Stimulated activated CD8-positive, alpha-beta memory T cell treated with anti-CD3 and anti-CD28 coated beads, Interleukin-7, amount 100 ng/mL, for 24 hours (primary cell): Measurements from ENCODE around the gene ZMYND10.

ENCODE experiments used
- DNase-seq: peaks from one replicate; pipeline ENCODE4 v3.0.0-alpha.2; 2020; ENCODE audit warnings: low read depth

ZMYND10 gene

DNA sequence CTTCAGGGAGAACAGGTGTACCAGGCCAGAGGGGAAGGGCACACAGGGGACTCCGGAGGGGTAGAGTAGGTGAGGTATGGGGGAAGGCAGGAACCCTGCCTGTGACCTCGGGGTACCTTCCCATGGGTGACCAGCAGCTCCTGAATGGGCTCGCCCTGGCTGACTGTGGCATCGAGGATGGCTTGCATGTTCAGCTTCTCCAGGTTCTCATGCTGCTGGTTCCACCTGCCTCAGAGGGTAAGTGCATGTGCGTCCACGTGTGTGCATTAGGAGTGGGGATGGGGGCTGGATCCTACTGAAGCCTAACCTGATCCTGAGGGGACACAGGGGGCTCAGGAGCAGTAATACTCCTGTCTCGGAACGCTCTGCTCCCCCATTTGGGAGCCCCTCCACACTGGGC, 524 bp downstream of the ZMYND10 start:
- no peak for DNase-seq

DNA sequence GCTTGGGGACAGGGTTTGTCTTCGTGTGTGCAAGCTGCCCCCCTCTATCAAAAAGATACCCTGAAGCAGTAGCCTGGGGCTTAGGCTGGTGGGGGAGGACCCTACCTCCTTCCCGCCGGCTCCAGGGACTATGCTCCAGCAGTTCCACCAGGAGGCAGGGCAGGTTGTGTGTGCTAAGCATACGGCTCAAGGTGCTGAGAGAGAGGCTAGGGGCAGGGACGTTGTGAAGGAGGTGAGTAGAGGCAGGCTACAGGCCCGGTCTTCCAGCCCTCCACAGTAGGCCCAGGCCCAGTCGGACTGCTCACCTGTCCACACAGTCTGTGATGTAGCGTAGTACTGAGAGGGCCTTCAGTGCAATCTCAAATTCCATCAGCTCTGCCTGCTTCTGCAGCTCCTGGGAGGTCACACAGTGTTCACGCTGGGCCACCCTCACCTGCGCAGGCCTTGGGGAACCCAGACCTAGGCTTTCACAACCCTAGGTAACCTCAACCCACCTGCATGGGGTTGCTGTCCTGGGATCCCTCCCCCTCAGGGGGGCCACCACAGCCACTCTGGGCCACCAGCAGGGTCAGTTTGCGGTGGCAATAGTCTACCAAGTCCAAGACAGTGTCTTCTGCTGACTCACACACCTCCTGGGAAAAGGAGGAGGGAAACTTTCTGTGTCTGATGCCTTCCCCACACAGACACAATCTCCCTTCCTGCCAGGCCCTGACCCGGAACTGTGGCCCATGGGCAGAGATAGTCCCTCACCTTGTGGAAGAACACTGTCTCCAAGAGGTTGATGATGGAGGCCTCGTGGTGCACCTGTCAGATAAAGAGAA, 2.5 kb downstream of the ZMYND10 start:
- DNase-seq: no peak

GRCh38 chr3:50341996-50342650, 3.4 kb downstream of the ZMYND10 start:
- no peak for DNase-seq

GRCh38 chr3:50341537-50341936, 4.0 kb downstream of the ZMYND10 start:
- DNase-seq: no peak

DNA sequence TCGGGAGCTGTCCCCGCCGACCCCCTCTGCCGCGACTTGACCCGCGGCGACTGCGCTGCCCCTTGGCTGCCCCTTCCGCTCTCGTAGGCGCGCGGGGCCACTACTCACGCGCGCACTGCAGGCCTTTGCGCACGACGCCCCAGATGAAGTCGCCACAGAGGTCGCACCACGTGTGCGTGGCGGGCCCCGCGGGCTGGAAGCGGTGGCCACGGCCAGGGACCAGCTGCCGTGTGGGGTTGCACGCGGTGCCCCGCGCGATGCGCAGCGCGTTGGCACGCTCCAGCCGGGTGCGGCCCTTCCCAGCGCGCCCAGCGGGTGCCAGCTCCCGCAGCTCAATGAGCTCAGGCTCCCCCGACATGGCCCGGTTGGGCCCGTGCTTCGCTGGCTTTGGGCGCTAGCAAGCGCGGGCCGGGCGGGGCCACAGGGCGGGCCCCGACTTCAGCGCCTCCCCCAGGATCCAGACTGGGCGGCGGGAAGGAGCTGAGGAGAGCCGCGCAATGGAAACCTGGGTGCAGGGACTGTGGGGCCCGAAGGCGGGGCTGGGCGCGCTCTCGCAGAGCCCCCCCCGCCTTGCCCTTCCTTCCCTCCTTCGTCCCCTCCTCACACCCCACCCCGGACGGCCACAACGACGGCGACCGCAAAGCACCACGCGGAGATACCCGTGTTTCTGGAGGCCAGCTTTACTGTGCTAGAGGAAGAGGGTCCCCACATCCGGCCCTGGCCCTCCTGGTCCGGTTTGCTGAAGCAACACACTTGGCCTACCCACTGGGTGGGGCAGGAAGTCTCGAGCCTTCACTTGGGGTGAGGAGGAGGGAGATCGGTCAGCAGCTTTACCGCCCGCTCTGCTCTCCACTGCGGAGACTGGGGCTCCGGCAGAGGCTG, 4.8 kb downstream of the ZMYND10 start, which contains the start of gene RASSF1:
Gene RASSF1 (minus strand): TSS at position 389 of the 882 bp plus-strand sequence. CDS start 31 bp downstream, at position 358.
- DNase-seq: peak; percentile 38

DNA sequence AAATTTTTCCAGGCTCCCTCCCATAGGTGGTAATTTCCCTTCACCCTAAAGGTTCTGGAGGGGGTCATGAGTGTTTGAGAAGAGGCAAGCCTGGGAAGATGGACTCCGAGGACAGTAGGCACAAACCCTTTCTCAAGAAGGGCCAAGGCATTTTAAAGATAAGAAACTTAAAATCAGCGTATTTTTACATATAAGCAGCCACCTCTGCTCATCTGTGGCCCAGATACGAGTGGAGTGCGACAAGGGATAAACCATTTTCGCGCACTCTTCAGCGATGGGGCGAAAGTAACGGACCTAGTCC, 5.4 kb downstream of the ZMYND10 start:
- no peak for DNase-seq

GRCh38 chr3:50339485-50340146, 5.9 kb downstream of the ZMYND10 start:
- DNase-seq: no peak

DNA sequence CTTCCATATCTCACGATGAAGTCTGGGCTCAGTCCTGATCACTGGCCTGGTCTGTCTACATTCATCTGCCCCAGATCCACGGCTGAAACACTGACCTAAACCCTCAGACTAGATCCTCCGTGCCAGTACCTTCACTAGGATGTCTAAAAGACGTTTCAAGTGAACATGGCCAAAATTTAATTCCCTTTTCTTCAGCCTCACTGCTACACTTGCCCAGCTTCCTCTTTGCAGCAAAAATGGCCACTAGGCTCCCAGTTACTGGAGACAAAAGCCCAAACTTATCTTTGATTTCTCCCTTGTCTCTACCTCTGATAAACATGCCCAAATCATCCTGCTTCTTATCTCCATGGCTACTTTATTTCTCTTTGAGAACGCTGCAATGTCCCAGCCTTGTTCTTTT, 6.6 kb downstream of the ZMYND10 start:
- no peak for DNase-seq

DNA sequence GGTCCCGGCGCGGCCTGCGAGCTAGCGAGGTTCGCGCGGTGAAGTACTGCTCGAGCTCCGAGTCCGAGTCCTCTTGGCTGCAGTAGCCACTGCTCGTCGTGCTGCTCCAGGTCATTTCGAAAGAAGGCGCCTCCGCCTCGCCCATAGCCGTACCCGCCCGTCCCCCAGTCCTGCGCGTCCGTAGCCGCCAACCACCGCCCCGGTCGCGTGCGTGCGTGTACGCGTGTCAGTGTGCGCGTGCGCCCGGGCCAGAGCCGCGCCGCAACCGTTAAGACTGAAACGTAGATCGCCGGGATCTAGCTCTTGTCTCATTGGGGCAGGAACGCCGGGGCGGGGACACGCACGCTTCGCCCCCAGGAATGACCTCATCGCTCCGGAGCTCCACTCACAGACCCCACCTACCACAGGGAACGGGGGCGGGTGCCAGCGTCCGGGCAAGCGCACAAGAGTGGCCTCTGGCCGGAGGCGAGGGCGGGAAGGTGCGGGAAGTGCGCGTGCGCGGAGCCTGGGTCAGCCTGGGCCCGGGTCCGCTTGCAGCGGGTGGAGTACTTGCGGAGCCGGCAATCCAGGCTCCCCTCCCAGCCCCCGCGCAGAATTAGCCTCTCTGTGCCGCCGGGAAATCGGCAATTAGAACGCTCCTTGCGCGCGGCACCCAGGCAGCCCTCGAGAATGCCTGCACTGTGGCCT, 8.2 kb downstream of the ZMYND10 start:
- DNase-seq: peak; percentile 94

DNA sequence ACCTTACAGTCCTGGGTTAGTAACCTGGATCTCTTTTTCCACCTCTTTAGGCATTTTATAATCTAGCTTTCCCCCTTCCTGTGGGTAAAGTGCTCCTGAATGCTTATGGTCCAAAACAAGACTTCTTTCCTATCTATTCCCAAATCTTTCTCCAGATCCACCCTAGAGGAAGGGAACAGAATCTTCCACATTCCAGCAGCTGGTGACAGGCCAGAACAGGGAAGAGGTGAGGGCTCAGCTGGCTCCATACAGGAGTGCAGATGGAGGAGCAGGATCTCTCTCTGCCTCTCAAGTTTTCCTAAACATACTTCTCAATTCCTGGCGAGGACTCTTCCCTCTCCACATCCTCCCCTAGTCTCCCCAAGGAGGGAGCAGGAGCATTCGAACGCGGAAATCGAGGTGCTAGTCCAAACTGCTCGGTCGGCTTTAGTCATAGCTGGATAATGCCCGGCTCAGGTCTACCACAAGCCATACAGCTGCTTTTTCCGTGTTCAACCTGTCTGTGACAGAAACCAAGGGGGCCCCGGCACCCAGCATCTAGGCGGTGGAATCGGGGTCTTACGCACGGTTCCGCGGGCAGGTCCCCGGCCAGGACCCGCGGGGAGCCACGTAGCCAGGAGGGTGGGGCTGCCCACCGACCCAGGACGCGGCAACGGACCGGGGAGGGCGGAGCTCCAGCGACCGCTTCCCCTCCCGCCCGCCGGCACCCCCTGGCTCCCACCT, 8.9 kb downstream of the ZMYND10 start:
- DNase-seq: no peak

DNA sequence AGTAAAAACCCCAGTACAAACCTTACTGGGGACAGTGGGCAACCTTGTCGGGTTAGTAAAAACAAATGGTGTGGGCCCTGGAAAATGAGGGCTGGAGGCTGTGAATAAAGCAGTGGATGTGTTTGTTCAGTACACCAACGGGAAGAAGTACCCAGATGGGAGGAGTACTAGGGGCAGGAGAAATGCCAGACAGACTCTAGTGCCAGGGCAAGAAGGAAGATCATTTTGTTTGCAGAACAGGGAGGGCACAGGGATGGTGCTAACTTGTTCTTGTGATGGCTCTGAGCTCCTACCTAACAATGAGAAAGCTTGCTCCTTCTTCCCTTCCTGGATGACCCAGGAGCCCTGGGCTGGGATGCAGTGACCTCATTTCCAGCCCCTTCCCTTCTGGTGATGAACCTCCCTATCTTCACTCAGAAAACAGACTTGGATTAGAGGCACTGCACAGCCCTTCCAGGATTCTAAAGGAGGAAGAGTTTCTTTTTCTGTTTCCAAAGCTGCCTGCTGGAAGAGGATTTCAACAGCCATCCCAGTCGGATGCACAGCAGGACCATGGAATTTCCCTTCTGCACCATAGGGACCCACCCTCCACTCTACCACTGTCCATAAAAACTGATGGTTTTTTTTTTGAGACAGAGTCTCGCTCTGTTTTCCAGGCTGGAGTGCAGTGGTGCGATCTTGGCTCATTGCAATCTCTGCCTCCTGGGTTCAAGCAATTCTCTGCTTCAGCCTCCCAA, 11.0 kb downstream of the ZMYND10 start:
- no peak for DNase-seq

GRCh38 chr3:50333744-50334328, 11.7 kb downstream of the ZMYND10 start:
- DNase-seq: no peak

DNA sequence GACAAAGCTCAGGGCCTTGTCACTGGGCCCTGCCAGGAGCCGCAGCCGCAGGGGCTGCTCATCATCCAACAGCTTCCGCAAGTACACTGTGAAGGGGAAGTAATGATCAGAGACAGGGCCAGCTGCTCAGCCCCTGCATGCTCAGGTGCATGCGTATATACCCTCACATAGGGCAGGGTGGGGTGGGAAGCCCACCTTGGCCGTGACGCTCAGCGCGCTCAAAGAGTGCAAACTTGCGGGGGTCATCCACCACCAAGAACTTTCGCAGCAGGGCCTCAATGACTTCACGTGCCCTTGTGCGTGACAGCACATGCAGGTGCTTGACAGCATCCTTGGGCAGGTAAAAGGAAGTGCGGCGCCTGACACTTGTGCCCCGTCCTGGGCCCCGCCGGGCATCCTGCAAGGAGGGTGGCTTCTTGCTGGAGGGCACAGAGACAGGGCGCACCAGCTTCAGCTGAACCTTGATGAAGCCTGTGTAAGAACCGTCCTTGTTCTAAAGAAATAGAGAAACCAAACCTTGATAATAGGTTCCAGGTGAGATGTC, 14.1 kb downstream of the ZMYND10 start:
- no peak for DNase-seq

- DNase-seq: no peak
Observed at GRCh38 chr3:50330330-50330729, 15.2 kb downstream of the ZMYND10 start.

GRCh38 chr3:50327943-50328691, 17.4 kb downstream of the ZMYND10 start, which contains the start of gene TUSC2:
Gene TUSC2, minus strand, starts transcription at chr3:50328223. Its CDS starts 124 bp downstream, at chr3:50328099.
- DNase-seq: peak; percentile 92

DNA sequence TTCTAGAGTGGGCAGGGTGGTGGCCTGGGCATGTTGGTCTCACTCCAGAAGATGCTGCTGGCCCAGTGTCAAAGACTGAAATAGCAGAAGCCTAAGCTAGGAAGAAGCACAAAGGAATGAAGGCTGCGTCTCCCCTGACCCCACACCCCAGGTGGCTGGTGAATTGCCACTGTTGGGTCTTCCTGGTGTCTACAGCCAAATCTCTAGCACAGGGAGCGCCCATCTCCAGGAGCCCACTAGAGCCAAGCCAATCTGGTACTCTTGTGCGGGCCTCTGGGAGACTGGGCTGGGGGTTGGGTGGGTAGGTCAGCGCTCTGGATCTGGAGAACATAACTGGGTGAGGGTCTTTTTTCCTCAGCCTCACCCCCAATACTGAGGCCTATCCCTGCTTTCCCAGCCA, 18.4 kb downstream of the ZMYND10 start:
- no peak for DNase-seq

DNA sequence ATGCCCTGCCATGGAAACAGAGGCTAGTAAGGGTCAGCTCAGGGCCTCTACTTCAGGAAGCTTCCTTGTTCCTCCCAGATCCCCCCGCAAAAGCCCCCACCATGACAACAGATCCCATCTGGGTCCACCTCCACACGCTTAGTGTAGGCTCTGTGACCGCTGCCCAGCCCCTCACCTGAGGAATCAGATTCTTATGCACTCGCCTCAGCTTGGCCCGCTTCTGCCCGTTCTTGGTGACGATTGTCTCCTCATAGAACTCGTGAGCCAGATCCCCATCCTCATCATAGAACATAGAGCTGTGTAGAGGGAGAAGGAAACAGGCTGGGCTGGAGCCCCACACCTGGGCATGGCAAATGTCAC, 19.4 kb downstream of the ZMYND10 start:
- no peak for DNase-seq

DNA sequence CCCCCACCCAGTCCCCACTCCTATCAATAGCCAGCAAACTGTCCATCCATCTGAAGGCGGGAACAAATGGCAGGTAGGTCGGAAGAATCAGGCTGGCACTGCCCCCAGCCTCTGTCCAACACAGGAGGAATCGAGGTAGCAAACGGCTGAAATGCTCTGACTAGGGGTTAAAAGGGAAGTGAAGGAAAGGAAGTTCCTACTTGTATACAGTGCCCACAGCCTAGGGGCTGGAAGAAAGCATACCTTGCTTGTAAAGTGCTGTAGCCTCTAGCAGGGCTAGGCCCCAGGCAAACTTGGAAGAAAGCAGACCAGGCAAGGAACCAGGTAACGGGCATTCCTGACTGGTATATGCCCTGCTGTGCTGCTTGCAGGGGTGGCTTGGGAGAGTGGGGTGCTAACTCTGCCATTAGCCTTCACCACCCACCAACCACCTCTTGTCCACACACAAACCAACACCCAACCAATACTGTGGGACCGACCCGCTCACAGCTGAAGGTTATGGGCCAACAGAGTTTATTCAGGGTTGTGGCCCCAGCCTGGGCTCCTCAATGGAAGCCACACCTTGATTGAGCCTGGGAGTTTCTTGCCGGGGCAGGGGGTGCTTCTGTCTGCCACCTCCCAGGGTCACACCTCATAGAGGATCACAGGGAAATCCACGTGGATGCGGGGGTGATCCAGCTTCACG, 19.9 kb downstream of the ZMYND10 start:
- no peak for DNase-seq
